IMR-90 (cell line): Measurements from ENCODE around the gene SPACA7. TPM values are rescaled to one million over a fixed set of nuclear protein-coding genes. Genes with fewer than 3 reads are reported as not detected.

Experiments
- polyA plus RNA-seq, 3 experiments: library from polyadenylated mRNA; depleted of rRNA; stranded (reverse); fragments of >200 nt; gene quantifications; 2 replicates each; pipeline ENCODE4 v1.2.3, GENCODE V29; 2012; ENCODE audit warnings: low replicate concordance in 1 of 3
- total RNA-seq: library from RNA; depleted of rRNA; stranded (reverse); fragments of >200 nt; gene quantifications from 2 replicates; pipeline ENCODE4 v1.2.3, GENCODE V29; 2012; rRNA removed

Gene SPACA7
- total and polyA plus RNA-seq, 2 of the 4 experiments (the other 2 are of a cell fraction) = not detected

Other genes with a start within 250 kb of the SPACA7 start
- gene TUBGCP3, start 211.8 kb downstream of the SPACA7 start, total RNA-seq = 14.7 and 16.0 TPM in 2 replicates
- gene TUBGCP3, start 211.8 kb downstream of the SPACA7 start, polyA plus RNA-seq (2012; rRNA removed) = 13.8 and 17.8 TPM in 2 replicates